Mucosa of descending colon (tissue), 3 donors: Measurements from ENCODE around the gene TAPT1. TPM values are rescaled to one million over a fixed set of nuclear protein-coding genes. Genes with fewer than 3 reads are reported as not detected.
A peak's percentile ranks its signal among the peaks of the same experiment; 100 is the strongest.

Experiments
- ATAC-seq: fragments of 200-7000 bp; cut with Tn5 transposase; one replicate; pipeline ENCODE4 v1.9.1; 2020; ENCODE audit warnings: mild to moderate bottlenecking, moderate library complexity
- DNase-seq, 3 donors: peaks; one replicate each; pipeline ENCODE4 v3.0.0-alpha.2; 2020
- H3K36me3 ChIP-seq: fragments of 200-600 bp; one replicate; pipeline ENCODE4 v1.8.0; 2021; ENCODE audit warnings: low read depth, mild to moderate bottlenecking
- H3K4me1 ChIP-seq: fragments of 200-600 bp; one replicate; pipeline ENCODE4 v1.8.0; 2021; ENCODE audit warnings: low read depth, mild to moderate bottlenecking
- H3K4me3 ChIP-seq: fragments of 200-600 bp; one replicate; pipeline ENCODE4 v1.8.0; 2021; ENCODE audit warnings: mild to moderate bottlenecking
- H3K9me3 ChIP-seq: fragments of 200-600 bp; one replicate; pipeline ENCODE4 v1.8.0; 2021; ENCODE audit warnings: mild to moderate bottlenecking
- CTCF ChIP-seq: fragments of 200-600 bp; IDR thresholded peaks from one replicate; pipeline ENCODE4 v1.8.0; 2022; ENCODE audit warnings: antibody characterized with exemption, mild to moderate bottlenecking
- intact Hi-C, 2 donors: fragments of 100-400 bp; cut with DNase I in 1 of 2; cut with micrococcal nuclease in 1 of 2; formaldehyde crosslinking; loops; one replicate each; pipeline versions ENCODE4 v1.11.0 to v1.11.1; 2022; cut with DNase I, micrococcal nuclease
- total RNA-seq, 3 donors: library from RNA; stranded (reverse); fragmentation: NEBNext Ultra II Directional in 2 of 3; extraction: Animal tissue kit (Norgen Biotek cat#: 25700) in 2 of 3; gene quantifications; one replicate each; pipeline versions ENCODE4 v1.2.1 to v1.2.4, GENCODE V29; 2021 to 2023
- donor health status: DM: no; HTN: no; CAD: no; lungs with moderate emphysema.
- donor health status: DM: no; HTN: no; CAD: no.
- donor health status: DM: no; HTN: yes; CAD: no.

Gene TAPT1
- total RNA-seq, 3 donors from 2014 or later = 38.2 to 62.6 (median 38.8) TPM

GRCh38 chr4:16142598-16143310 lies 83.5 kb downstream of the TAPT1 start:
- no peak for TF ChIP-seq CTCF
- intact Hi-C loops = no loop called here
- ATAC-seq (peak; percentile 73), DNase-seq (peak in 2 of 3 donors; percentile 61 to 72)
- H3K9me3 ChIP-seq = peaks cover 16% of the 10 kb centered on the region
- no peak overlapping the region for H3K4me3 ChIP-seq
- H3K36me3 ChIP-seq = no peaks in the 10 kb centered on the region
- peaks cover 24% of the 10 kb centered on the region for H3K4me1 ChIP-seq

GRCh38 chr4:16140879-16141249 lies 85.4 kb downstream of the TAPT1 start:
- peak in 1 of 3 donors; percentile 90 for DNase-seq
- ATAC-seq = peak; percentile 86
- Histone ChIP-seq H3K4me1 (peaks cover 24% of the 10 kb centered on the region), H3K36me3 (no peaks in the 10 kb centered on the region), H3K4me3 (no peak overlapping the region), H3K9me3 (peaks cover 14% of the 10 kb centered on the region)
- intact Hi-C loops = no loop called here
- no peak for TF ChIP-seq CTCF

GRCh38 chr4:16140231-16140878 lies 85.9 kb downstream of the TAPT1 start:
- TF ChIP-seq CTCF = no peak
- intact Hi-C loops = no loop called here
- Histone ChIP-seq H3K36me3 (no peaks in the 10 kb centered on the region), H3K9me3 (peaks cover 9% of the 10 kb centered on the region), H3K4me1 (peaks cover 24% of the 10 kb centered on the region), H3K4me3 (no peak overlapping the region)
- DNase-seq (peak in 1 of 3 donors; percentile 49), ATAC-seq (peak; percentile 67)

- no peak for TF ChIP-seq CTCF
- DNase-seq = peak; percentile 66 to 78 (median 78)
- ATAC-seq = peak; percentile 5
Observed at GRCh38 chr4:16139066-16139945, 87.0 kb downstream of the TAPT1 start.

GRCh38 chr4:16136827-16137226 lies 89.4 kb downstream of the TAPT1 start:
- ATAC-seq (no peak), DNase-seq (no peak)
- Histone ChIP-seq H3K36me3 (no peaks in the 10 kb centered on the region), H3K4me1 (peaks cover 16% of the 10 kb centered on the region), H3K9me3 (no peaks in the 10 kb centered on the region), H3K4me3 (no peak overlapping the region)
- no peak for TF ChIP-seq CTCF
- intact Hi-C loops = no loop called here

More at GRCh38 chr4:16139066-16139945, 87.0 kb downstream of the TAPT1 start:
- intact Hi-C loops = no loop called here
- Histone ChIP-seq H3K4me1 (peaks cover 24% of the 10 kb centered on the region), H3K9me3 (no peaks in the 10 kb centered on the region), H3K4me3 (no peak overlapping the region), H3K36me3 (no peaks in the 10 kb centered on the region)
